ENCODE measurements around the gene ARHGAP29.

GRCh38 chr1:94225845-94226244, 11.5 kb downstream of the ARHGAP29 start:
- TF ChIP-seq, protein P1, sequence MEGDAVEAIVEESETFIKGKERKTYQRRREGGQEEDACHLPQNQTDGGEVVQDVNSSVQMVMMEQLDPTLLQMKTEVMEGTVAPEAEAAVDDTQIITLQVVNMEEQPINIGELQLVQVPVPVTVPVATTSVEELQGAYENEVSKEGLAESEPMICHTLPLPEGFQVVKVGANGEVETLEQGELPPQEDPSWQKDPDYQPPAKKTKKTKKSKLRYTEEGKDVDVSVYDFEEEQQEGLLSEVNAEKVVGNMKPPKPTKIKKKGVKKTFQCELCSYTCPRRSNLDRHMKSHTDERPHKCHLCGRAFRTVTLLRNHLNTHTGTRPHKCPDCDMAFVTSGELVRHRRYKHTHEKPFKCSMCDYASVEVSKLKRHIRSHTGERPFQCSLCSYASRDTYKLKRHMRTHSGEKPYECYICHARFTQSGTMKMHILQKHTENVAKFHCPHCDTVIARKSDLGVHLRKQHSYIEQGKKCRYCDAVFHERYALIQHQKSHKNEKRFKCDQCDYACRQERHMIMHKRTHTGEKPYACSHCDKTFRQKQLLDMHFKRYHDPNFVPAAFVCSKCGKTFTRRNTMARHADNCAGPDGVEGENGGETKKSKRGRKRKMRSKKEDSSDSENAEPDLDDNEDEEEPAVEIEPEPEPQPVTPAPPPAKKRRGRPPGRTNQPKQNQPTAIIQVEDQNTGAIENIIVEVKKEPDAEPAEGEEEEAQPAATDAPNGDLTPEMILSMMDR (tag by site-specific recombination; IDR thresholded peaks at IDR 0.05) = no peak
- TF ChIP-seq PBX3 (CRISPR knock-in tag; IDR thresholded peaks at IDR 0.05) (no peak), ZNF114 (tag by site-specific recombination; IDR thresholded peaks at IDR 0.05) (no peak), KLF9 (tag by site-specific recombination; IDR thresholded peaks at IDR 0.05; ENCODE audit: low read depth) (no peak), ZNF501 (tag by site-specific recombination; IDR thresholded peaks at IDR 0.05) (no peak), REST (tag by site-specific recombination; IDR thresholded peaks at IDR 0.05) (no peak), ZNF169 (tag by site-specific recombination; IDR thresholded peaks at IDR 0.05) (no peak), ZNF792 (tag by site-specific recombination; IDR thresholded peaks at IDR 0.05) (no peak), ZNF274 (IDR thresholded peaks at IDR 0.05; ENCODE audit: low read length) (no peak), ZNF274 (tag by site-specific recombination; IDR thresholded peaks at IDR 0.05; ENCODE audit: borderline replicate concordance) (no peak), ZNF785 (tag by site-specific recombination; IDR thresholded peaks at IDR 0.05) (no peak), KLF1 (tag by site-specific recombination; IDR thresholded peaks at IDR 0.05) (no peak), ZBTB20 (tag by site-specific recombination; IDR thresholded peaks at IDR 0.05) (no peak), ZNF121 (tag by site-specific recombination; IDR thresholded peaks at IDR 0.05) (no peak), YY1 (tag by site-specific recombination; IDR thresholded peaks at IDR 0.05) (no peak)

Measured in HEK293 (cell line).